ENCODE measurements around the gene NXPH4.

The NXPH4 gene

GRCh38 chr12:57222286-57223190 is 5.9 kb downstream of the NXPH4 start:
- DNase-seq (ENCODE audit: insufficient read length, low spot score) (no peak), FAIRE-seq (no peak)
- TF ChIP-seq, protein P1, sequence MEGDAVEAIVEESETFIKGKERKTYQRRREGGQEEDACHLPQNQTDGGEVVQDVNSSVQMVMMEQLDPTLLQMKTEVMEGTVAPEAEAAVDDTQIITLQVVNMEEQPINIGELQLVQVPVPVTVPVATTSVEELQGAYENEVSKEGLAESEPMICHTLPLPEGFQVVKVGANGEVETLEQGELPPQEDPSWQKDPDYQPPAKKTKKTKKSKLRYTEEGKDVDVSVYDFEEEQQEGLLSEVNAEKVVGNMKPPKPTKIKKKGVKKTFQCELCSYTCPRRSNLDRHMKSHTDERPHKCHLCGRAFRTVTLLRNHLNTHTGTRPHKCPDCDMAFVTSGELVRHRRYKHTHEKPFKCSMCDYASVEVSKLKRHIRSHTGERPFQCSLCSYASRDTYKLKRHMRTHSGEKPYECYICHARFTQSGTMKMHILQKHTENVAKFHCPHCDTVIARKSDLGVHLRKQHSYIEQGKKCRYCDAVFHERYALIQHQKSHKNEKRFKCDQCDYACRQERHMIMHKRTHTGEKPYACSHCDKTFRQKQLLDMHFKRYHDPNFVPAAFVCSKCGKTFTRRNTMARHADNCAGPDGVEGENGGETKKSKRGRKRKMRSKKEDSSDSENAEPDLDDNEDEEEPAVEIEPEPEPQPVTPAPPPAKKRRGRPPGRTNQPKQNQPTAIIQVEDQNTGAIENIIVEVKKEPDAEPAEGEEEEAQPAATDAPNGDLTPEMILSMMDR (IDR thresholded peaks at IDR 0.05; ENCODE audit: insufficient read depth, missing control alignments): no peak

DNA sequence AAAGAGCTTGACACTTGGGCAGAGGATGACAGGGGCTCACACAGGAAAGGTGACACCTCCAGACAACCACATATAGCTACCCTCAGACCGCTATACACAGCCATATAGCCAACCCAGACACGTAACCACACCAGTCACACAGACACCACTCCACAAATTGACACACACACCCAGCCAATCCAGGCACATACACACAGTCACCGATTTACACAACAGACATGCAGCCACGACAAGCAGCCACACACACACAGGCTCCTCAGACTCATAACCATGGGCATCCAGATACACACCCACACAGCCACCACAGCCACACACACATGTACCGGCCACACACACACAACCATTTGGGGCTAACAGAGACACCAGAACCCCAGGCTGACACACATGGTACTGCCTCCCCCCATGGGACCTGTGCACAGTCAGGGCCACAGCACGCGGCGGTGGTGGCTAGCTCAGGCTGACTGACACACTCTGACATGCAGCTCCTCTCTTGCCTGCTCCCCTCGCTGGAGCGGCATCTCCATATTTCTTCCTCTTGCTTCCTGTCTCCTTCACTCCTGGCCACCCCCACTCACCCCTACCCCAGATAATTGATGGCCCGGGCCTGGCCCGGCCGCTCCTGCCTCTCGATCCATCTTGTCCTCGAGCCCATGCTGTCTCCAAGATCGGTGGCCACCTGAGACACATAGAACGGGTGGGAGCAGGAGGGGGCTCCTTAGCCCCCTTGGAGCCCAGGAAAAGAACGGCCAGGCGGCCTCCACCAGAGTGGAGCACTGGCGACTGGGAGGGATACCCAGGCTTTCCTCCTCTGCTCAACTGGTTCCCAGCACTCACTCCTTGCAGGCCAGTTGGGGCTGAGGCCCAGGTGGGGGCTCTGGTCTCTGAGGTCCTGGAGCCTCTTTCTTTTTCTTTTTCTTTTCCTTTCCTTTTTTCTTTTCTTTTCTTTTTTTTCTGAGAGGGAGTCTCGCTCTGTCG is 6.9 kb downstream of the NXPH4 start:
- no peak for FAIRE-seq
- no peak for DNase-seq (ENCODE audit: insufficient read length, low spot score)
- TF ChIP-seq, protein P1 (IDR thresholded peaks at IDR 0.05; ENCODE audit: insufficient read depth, missing control alignments): no peak

DNA sequence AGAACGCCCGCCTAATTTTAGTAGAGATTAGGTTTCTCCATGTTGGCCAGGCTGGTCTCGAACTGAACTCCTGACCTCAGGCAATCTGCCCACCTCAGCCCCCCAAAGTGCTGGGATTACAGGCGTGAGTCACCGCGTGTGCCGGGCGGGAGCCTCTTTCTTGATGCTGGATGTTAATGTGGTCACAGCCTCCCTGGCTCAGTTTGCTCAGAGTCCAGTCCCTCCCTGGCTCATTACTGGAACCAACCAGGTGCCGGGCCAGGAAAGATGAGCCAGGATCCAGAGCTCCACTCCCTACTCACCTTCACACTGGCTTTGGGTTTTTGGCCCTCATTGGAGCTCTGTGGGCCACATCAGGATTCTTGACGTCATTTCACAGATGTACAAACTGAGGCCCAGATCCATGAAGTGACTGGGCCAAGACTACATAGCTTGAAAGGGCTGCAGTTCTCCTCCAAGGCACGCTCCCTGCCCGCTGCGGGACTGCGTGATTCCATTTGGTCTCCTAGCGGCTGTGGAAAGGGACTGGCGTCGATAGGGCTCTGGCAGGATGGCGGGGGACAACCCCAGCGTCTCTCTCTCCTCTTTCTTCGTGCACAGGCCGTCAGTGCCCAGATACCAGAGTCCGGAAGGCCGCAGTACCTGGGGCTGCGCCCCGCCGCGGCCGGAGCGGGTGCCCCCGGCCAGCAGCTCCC is 7.8 kb downstream of the NXPH4 start:
- FAIRE-seq (no peak), DNase-seq (ENCODE audit: insufficient read length, low spot score) (no peak)
- TF ChIP-seq, protein P1 (IDR thresholded peaks at IDR 0.05; ENCODE audit: insufficient read depth, missing control alignments): no peak

- no peak for DNase-seq (ENCODE audit: insufficient read length, low spot score)
- TF ChIP-seq, protein P1 (IDR thresholded peaks at IDR 0.05; ENCODE audit: insufficient read depth, missing control alignments): no peak
- FAIRE-seq: no peak
These were observed 8.5 kb downstream of the NXPH4 start for GRCh38 chr12:57224973-57225679.

DNA sequence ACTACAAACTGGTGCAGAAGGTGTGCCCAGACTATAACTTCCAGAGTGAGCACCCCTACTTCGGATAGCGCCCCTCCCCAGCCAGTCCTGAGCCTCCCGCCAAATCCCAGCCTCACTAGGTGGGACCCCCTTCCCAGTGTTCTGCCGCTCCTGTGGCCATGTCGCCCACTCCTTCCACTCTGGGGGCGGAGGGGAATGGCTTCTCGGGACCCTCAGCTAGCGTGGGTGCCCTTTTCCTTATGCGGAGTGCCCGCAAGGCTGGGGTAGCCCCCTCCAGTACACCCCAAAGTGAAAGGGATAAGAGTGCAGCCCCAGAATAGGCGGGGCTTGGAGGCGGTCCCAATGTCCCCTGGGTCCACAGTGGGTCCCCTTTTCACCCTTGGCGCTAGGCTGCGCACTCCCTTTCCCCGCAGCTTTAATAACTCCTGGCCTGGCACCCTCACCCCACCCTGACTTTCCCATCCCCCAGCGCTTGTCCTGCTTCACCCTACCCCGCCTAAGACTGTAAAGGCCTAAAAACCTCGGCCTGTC is 9.2 kb downstream of the NXPH4 start:
- DNase-seq (ENCODE audit: insufficient read length, low spot score) (no peak), FAIRE-seq (no peak)
- TF ChIP-seq, protein P1 (IDR thresholded peaks at IDR 0.05; ENCODE audit: insufficient read depth, missing control alignments): no peak
